HCT116 (cell line): Measurements from ENCODE around the gene IGF2BP3. TPM values are rescaled to one million over a fixed set of nuclear protein-coding genes. Genes with fewer than 3 reads are reported as not detected.

Experiments
- ATAC-seq: fragments of 200-7000 bp; cut with Tn5 transposase; 2 replicates; pipeline ENCODE4 v1.9.1; 2020; ENCODE audit warnings: mild to moderate bottlenecking, moderate library complexity
- BruUV-seq: library from RNA; stranded (reverse); fragments of 400-500 nt; replicated peaks from 2 replicates; lab custom pipeline; 2021; lab: Mats Ljungman, UMichigan
- CTCF ChIA-PET: fragments of 300-600 bp; sonication (Branson Sonifier 250); formaldehyde crosslinking; loops from one replicate; lab custom pipeline; 2021; ENCODE audit warnings: antibody characterized with exemption; lab: Charles Lee
- POLR2A ChIA-PET: fragments of 300-600, 350-600 bp; sonication (Branson Sonifier 250); formaldehyde crosslinking; loops from one replicate; lab custom pipeline; 2021; ENCODE audit warnings: antibody characterized with exemption; lab: Charles Lee
- RAD21 ChIA-PET, 2 experiments: fragments of 300-600 bp; sonication (Branson Sonifier 250); formaldehyde crosslinking; loops; one replicate each; lab custom pipeline; 2023; ENCODE audit warnings: low total read pairs in 2 of 2; ENCODE audit not compliant: uncharacterized antibody in 2 of 2, unreplicated experiment in 2 of 2, low non-redundant PET in 1 of 2; lab: Charles Lee
- DNase-seq: peaks from one replicate; pipeline ENCODE4 v3.0.0-alpha.2; 2010; ENCODE audit warnings: low read depth, low spot score
- H2AFZ ChIP-seq: fragments of 200-600 bp; shearing (Covaris generic), sonication (generic); 2 replicates; pipeline ENCODE4 v1.6.1; 2017; ENCODE audit warnings: low read depth, mixed run types, mixed read lengths, antibody characterized with exemption, low read length; ENCODE audit not compliant: poor library complexity, severe bottlenecking
- H3K27ac ChIP-seq: 2 replicates; pipeline ENCODE4 v1.5.1; 2012; ENCODE audit warnings: low read depth, low read length
- H3K27me3 ChIP-seq: fragments of 200-600 bp; sonication (generic); 2 replicates; pipeline ENCODE4 v1.6.1; 2016; ENCODE audit warnings: mixed run types, low read length, mixed read lengths; ENCODE audit not compliant: insufficient read depth
- H3K36me3 ChIP-seq, 2 experiments: fragments of 200-500 bp in 1 of 2; fragments of 200-600 bp in 1 of 2; sonication (Bioruptor generic) in 1 of 2; sonication (generic) in 1 of 2; 2 replicates each; pipeline versions ENCODE4 v1.5.1 to v1.6.1; 2014 to 2016; ENCODE audit warnings: low read length in 2 of 2, inconsistent platforms in 1 of 2, mixed read lengths in 1 of 2, mixed run types in 1 of 2; ENCODE audit not compliant: insufficient read depth in 2 of 2, control insufficient read depth in 1 of 2
- H3K4me1 ChIP-seq, 2 experiments: fragments of 200-600 bp in 1 of 2; sonication (generic) in 1 of 2; 2 replicates each; pipeline versions ENCODE4 v1.5.1 to v1.6.1; 2012 to 2017; ENCODE audit warnings: low read length in 2 of 2, inconsistent platforms in 1 of 2, mild to moderate bottlenecking in 1 of 2, mixed read lengths in 1 of 2, mixed run types in 1 of 2, moderate library complexity in 1 of 2; ENCODE audit not compliant: insufficient read depth in 2 of 2, control insufficient read depth in 1 of 2
- H3K4me2 ChIP-seq: fragments of 200-600 bp; sonication (generic); 2 replicates; pipeline ENCODE4 v1.6.1; 2017; ENCODE audit warnings: mixed run types, low read length, mixed read lengths
- H3K4me3 ChIP-seq, 2 experiments: fragments of 200-600 bp in 1 of 2; sonication (generic) in 1 of 2; replicated peaks in 1 of 2; 2 replicates each; pipeline ENCODE4 v1.5.1; 2011 to 2016; ENCODE audit warnings: low read length in 2 of 2, control low read depth in 1 of 2, low read depth in 1 of 2, mild to moderate bottlenecking in 1 of 2, mixed read lengths in 1 of 2, mixed run types in 1 of 2
- H3K79me2 ChIP-seq: fragments of 200-600 bp; sonication (generic); 2 replicates; pipeline ENCODE4 v1.6.1; 2017; ENCODE audit warnings: mild to moderate bottlenecking, mixed run types, low read length, moderate library complexity, mixed read lengths; ENCODE audit not compliant: insufficient read depth
- H3K9ac ChIP-seq: fragments of 200-600 bp; sonication (generic); 2 replicates; pipeline ENCODE4 v1.6.1; 2016; ENCODE audit warnings: low read length, mixed read lengths
- H3K9me2 ChIP-seq: fragments of 200-600 bp; sonication (generic), shearing (Covaris generic); 2 replicates; pipeline ENCODE4 v1.6.1; 2017; ENCODE audit warnings: mixed run types, mild to moderate bottlenecking, moderate library complexity; ENCODE audit not compliant: insufficient read depth
- H3K9me3 ChIP-seq, 2 experiments: fragments of 200-500 bp in 1 of 2; fragments of 200-600 bp in 1 of 2; sonication (Bioruptor generic) in 1 of 2; sonication (generic) in 1 of 2; 2 replicates each; pipeline ENCODE4 v1.6.1; 2014 to 2017; ENCODE audit warnings: low read length in 2 of 2, mixed read lengths in 2 of 2, inconsistent platforms in 1 of 2, low read depth in 1 of 2, mild to moderate bottlenecking in 1 of 2, mixed run types in 1 of 2, moderate library complexity in 1 of 2; ENCODE audit not compliant: control insufficient read depth in 1 of 2, insufficient read depth in 1 of 2
- H4K20me1 ChIP-seq: fragments of 200-600 bp; sonication (generic), shearing (Covaris generic); 2 replicates; pipeline ENCODE4 v1.6.1; 2017; ENCODE audit warnings: mixed run types, mild to moderate bottlenecking, moderate library complexity; ENCODE audit not compliant: insufficient read depth
- CBX3 ChIP-seq: IDR thresholded peaks from 2 replicates; pipeline ENCODE4 v1.6.1; 2012; ENCODE audit warnings: low read depth
- ELF1 ChIP-seq: IDR thresholded peaks from 2 replicates; pipeline ENCODE4 v1.6.1; 2012; ENCODE audit warnings: low read depth, borderline replicate concordance
- EZH2 ChIP-seq: fragments of 200-600 bp; sonication (generic); IDR thresholded peaks from 2 replicates; pipeline ENCODE4 v1.6.1; 2017; ENCODE audit warnings: antibody characterized with exemption, mixed run types
- JUND ChIP-seq: IDR thresholded peaks from 2 replicates; pipeline ENCODE4 v1.6.1; 2012
- POLR2AphosphoS5 ChIP-seq: IDR thresholded peaks from 2 replicates; pipeline ENCODE4 v1.6.1; 2011; ENCODE audit warnings: mild to moderate bottlenecking, low read depth, low read length, moderate library complexity
- RAD21 ChIP-seq: IDR thresholded peaks from 2 replicates; pipeline ENCODE4 v1.6.1; 2012; ENCODE audit warnings: low read depth, mild to moderate bottlenecking
- SRF ChIP-seq: IDR thresholded peaks from 2 replicates; pipeline ENCODE4 v1.6.1; 2012; ENCODE audit warnings: low read depth
- TCF7L2 ChIP-seq: IDR thresholded peaks from 2 replicates; pipeline ENCODE4 v1.7.0; 2011; ENCODE audit warnings: borderline replicate concordance, inconsistent platforms; ENCODE audit not compliant: insufficient read depth, insufficient read length; ENCODE audit errors: extremely low read depth
- ZFX ChIP-seq: fragments of 450-650 bp; IDR thresholded peaks from 2 replicates; pipeline ENCODE4 v1.6.1; 2017
- ZNF274 ChIP-seq: fragments of 200-500 bp; sonication (Bioruptor generic); IDR thresholded peaks from 2 replicates; pipeline ENCODE4 v1.6.1; 2014; ENCODE audit warnings: mild to moderate bottlenecking, low read depth, low read length, inconsistent platforms
- intact Hi-C: fragments of 100-400 bp; cut with micrococcal nuclease; formaldehyde crosslinking; loops from 2 replicates; pipeline ENCODE4 v1.10.0; 2022
- total RNA-seq: library from RNA; stranded (reverse); gene quantifications from one replicate; pipeline ENCODE4 v1.2.1, GENCODE V29; 2021; ENCODE audit not compliant: unreplicated experiment

IGF2BP3 gene
- total RNA-seq, 1 experiment from 2014 or later = 79.1 TPM

- RAD21 ChIA-PET = no interaction called here
- peak; percentile 43 for ATAC-seq
These were observed 3.5 kb upstream of the IGF2BP3 start for GRCh38 chr7:23473844-23474093.

GRCh38 chr7:23472956-23473843 lies 2.9 kb upstream of the IGF2BP3 start:
- Histone ChIP-seq H3K4me1 (peaks cover 22 to 34% of the 10 kb centered on the region in 2 experiments), H3K79me2 (peaks cover 41% of the 10 kb centered on the region), H3K9ac (peak overlapping the region; percentile 92), H3K9me2 (no peaks in the 10 kb centered on the region), H3K9me3 (no peaks in the 10 kb centered on the region), H4K20me1 (peaks cover 4% of the 10 kb centered on the region; the same call in 1 of the 2 replicates), H3K4me3 (peak overlapping the region; percentile 56 to 77), H3K27ac (peak overlapping the region; percentile 97), H3K4me2 (peak overlapping the region; percentile 93), H3K27me3 (peaks cover 31% of the 10 kb centered on the region), H2AFZ (no peak overlapping the region), H3K36me3 (no peaks in the 10 kb centered on the region)
- DNase-seq (no peak), ATAC-seq (no peak)
- intact Hi-C loops = no loop called here
- ChIA-PET CTCF (interaction anchor here (1.1 kb wide), 1 partner anchor 200 kb away, joined by 3 read pairs; no protein-coding TSS in a partner anchor), RAD21 (interaction anchor here in 1 of 2 experiments (1.2 kb wide), 1 partner anchor 115 kb away, joined by 3 read pairs; no protein-coding TSS in a partner anchor), POLR2A (interaction anchor here (0.8 to 1.2 kb wide), 4 partner anchors 9 to 174 kb away, joined by 3 to 5 read pairs (median 3); partner anchors contain the start of gene MALSU1)
- no TSS peak for BruUV-seq
- TF ChIP-seq CBX3 (no peak), ELF1 (no peak), TCF7L2 (peak; percentile 65), SRF (no peak)

More at GRCh38 chr7:23473844-23474093, 3.5 kb upstream of the IGF2BP3 start:
- no peaks in the 10 kb centered on the region for H3K9me2 ChIP-seq
- no peak overlapping the region for H2AFZ ChIP-seq
- ChIA-PET CTCF (no interaction called here), POLR2A (no interaction called here)
- H4K20me1 ChIP-seq = peaks cover 4% of the 10 kb centered on the region; the same call in 1 of the 2 replicates
- peaks cover 35% of the 10 kb centered on the region for H3K79me2 ChIP-seq
- peak overlapping the region; percentile 56 to 77 for H3K4me3 ChIP-seq
- BruUV-seq = no TSS peak
- H3K4me1 ChIP-seq = peaks cover 22 to 34% of the 10 kb centered on the region in 2 experiments
- peak overlapping the region; percentile 97 for H3K27ac ChIP-seq
- peak overlapping the region; percentile 92 for H3K9ac ChIP-seq
- H3K36me3 ChIP-seq = no peaks in the 10 kb centered on the region
- no peaks in the 10 kb centered on the region for H3K9me3 ChIP-seq
- intact Hi-C loops = no loop called here
- no peak for DNase-seq
- TF ChIP-seq JUND = no peak
- TF ChIP-seq ZNF274 = no peak
- TF ChIP-seq POLR2AphosphoS5 = no peak
- peak; percentile 77; the same call in 1 of the 2 replicates for TF ChIP-seq ZFX
- no peak for TF ChIP-seq RAD21
- no peak for TF ChIP-seq EZH2
- H3K27me3 ChIP-seq = peaks cover 37% of the 10 kb centered on the region
- H3K4me2 ChIP-seq = peak overlapping the region; percentile 93
